H1 (cell line): Measurements from ENCODE around the gene CHMP1B. TPM values are rescaled to one million over a fixed set of nuclear protein-coding genes. Genes with fewer than 3 reads are reported as not detected.

ENCODE experiments used
- polyA plus RNA-seq, 7 experiments: library from polyadenylated mRNA; depleted of rRNA in 3 of 7; stranded (reverse) in 5 of 7; unstranded in 2 of 7; fragments of >200 nt in 5 of 7; fragments of 200-250 nt in 2 of 7; gene quantifications; 1 replicate in 5 of 7; 2 replicates in 1 of 7; 4 replicates in 1 of 7; pipeline versions ENCODE4 v1.2.1 to v1.2.3, GENCODE V29; 2011 to 2013; ENCODE audit warnings: missing spikeins in 2 of 7, mixed read lengths in 2 of 7
- total RNA-seq: library from RNA; stranded (reverse); fragmentation: NEBNext Ultra II Directional; extraction: Animal tissue kit (Norgen Biotek cat#: 25700); gene quantifications from 2 replicates; pipeline ENCODE4 v1.2.1, GENCODE V29; 2021
- TF ChIP-seq, protein P1 (sequence below): fragments of 300-600 bp; sonication (generic); IDR thresholded peaks from 2 replicates; pipeline ENCODE4 v1.7.1; 2012; ENCODE audit warnings: low read length, moderate library complexity, mild to moderate bottlenecking, inconsistent platforms; ENCODE audit not compliant: insufficient replicate concordance

Gene CHMP1B
- total and polyA plus RNA-seq, 2 of the 8 experiments (the other 6 are each of a cell fraction or from before 2014, with no cell fraction given): 30.5 to 43.2 TPM

DNA sequence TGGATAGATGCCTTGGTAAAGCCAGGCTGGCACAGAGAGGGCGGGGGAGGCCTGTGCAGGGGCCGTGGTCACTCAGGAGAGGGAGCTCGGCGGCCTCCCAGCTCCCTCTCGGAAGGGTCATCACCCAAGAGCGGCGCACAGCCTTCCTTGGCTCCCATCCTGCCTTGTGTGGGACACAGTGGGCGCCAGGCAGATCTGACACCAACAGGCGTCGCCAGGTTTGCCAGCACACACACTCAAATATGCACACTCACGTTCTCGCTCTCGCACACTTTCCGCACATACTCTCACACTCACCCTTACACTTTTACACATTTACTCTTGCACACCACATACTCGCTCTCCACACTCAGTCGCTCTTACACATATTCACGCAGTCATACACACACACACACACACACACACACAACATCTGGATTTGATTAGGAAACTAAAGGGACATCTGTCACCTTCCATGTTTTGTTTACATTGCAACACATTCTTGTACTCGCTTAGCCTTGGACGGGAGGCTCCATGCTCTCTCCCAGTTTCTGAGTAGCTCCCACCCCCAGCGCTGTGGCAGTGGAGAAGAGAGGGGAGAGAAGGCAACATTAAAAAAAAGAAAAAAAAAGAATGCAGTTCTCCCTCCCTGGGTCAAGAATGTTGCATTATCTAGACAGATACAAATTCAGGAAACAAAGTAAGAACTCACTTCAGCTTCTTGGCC, 10.5 kb downstream of the CHMP1B start (continued):
- TF ChIP-seq, protein P1, sequence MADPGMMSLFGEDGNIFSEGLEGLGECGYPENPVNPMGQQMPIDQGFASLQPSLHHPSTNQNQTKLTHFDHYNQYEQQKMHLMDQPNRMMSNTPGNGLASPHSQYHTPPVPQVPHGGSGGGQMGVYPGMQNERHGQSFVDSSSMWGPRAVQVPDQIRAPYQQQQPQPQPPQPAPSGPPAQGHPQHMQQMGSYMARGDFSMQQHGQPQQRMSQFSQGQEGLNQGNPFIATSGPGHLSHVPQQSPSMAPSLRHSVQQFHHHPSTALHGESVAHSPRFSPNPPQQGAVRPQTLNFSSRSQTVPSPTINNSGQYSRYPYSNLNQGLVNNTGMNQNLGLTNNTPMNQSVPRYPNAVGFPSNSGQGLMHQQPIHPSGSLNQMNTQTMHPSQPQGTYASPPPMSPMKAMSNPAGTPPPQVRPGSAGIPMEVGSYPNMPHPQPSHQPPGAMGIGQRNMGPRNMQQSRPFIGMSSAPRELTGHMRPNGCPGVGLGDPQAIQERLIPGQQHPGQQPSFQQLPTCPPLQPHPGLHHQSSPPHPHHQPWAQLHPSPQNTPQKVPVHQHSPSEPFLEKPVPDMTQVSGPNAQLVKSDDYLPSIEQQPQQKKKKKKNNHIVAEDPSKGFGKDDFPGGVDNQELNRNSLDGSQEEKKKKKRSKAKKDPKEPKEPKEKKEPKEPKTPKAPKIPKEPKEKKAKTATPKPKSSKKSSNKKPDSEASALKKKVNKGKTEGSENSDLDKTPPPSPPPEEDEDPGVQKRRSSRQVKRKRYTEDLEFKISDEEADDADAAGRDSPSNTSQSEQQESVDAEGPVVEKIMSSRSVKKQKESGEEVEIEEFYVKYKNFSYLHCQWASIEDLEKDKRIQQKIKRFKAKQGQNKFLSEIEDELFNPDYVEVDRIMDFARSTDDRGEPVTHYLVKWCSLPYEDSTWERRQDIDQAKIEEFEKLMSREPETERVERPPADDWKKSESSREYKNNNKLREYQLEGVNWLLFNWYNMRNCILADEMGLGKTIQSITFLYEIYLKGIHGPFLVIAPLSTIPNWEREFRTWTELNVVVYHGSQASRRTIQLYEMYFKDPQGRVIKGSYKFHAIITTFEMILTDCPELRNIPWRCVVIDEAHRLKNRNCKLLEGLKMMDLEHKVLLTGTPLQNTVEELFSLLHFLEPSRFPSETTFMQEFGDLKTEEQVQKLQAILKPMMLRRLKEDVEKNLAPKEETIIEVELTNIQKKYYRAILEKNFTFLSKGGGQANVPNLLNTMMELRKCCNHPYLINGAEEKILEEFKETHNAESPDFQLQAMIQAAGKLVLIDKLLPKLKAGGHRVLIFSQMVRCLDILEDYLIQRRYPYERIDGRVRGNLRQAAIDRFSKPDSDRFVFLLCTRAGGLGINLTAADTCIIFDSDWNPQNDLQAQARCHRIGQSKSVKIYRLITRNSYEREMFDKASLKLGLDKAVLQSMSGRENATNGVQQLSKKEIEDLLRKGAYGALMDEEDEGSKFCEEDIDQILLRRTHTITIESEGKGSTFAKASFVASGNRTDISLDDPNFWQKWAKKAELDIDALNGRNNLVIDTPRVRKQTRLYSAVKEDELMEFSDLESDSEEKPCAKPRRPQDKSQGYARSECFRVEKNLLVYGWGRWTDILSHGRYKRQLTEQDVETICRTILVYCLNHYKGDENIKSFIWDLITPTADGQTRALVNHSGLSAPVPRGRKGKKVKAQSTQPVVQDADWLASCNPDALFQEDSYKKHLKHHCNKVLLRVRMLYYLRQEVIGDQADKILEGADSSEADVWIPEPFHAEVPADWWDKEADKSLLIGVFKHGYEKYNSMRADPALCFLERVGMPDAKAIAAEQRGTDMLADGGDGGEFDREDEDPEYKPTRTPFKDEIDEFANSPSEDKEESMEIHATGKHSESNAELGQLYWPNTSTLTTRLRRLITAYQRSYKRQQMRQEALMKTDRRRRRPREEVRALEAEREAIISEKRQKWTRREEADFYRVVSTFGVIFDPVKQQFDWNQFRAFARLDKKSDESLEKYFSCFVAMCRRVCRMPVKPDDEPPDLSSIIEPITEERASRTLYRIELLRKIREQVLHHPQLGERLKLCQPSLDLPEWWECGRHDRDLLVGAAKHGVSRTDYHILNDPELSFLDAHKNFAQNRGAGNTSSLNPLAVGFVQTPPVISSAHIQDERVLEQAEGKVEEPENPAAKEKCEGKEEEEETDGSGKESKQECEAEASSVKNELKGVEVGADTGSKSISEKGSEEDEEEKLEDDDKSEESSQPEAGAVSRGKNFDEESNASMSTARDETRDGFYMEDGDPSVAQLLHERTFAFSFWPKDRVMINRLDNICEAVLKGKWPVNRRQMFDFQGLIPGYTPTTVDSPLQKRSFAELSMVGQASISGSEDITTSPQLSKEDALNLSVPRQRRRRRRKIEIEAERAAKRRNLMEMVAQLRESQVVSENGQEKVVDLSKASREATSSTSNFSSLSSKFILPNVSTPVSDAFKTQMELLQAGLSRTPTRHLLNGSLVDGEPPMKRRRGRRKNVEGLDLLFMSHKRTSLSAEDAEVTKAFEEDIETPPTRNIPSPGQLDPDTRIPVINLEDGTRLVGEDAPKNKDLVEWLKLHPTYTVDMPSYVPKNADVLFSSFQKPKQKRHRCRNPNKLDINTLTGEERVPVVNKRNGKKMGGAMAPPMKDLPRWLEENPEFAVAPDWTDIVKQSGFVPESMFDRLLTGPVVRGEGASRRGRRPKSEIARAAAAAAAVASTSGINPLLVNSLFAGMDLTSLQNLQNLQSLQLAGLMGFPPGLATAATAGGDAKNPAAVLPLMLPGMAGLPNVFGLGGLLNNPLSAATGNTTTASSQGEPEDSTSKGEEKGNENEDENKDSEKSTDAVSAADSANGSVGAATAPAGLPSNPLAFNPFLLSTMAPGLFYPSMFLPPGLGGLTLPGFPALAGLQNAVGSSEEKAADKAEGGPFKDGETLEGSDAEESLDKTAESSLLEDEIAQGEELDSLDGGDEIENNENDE: no peak
- TF ChIP-seq, all 59 proteins: peak for 0
